ENCODE data around the gene ACADVL.
A peak's percentile ranks its signal among the peaks of the same experiment; 100 is the strongest.

ACADVL gene

DNA sequence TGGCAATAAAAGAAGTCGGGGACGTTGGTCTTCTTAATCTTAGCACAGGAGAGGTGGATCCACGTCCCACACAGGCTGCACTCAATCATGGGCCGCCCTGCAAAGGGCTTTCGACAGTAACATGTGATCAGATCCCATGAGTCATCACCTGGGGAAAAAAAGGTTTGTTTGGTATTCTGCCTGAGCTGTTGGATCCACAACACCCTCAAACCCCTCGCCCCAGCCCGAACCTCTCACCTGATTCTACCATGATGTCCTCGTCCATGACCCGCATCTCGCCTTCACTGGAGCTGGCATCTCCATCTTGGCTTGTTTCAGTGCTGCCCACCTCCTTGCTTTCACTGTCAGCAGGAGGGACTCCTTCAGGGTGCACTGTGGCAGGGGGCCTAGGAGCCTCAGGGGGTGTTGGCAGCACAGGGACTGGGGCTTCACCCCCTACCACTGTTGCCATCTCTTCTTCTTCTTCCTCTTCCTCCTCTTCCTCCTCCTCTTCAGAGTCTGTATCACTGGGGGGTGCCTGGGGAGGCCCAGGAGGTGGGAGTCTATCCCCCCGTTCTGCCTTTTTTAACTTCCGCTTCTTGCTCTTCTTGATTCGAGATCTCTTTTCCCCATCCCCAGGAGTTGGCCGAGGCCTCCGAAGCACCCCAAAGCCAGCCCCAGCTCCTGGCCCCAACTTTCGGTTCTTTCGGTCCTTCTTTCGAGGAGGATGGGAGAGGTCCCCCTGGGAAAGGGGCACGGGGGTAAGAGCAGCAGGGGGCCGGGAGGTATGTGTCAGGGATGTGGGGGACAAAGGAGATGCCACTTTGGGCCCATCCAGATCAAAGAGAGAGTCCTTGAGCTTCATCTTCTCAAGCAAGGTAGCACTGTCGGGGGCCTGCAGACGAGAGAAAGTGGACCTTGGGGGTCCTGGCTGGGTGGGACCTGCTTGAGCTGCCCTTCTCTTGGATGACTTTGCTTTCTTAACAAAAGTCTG, 16.2 kb downstream of the ACADVL start:
- in situ Hi-C loops (cut with HindIII; ENCODE audit: low sequenced_read_pairs) = no loop called here
- no peak overlapping the region for H3K4me3 ChIP-seq (ENCODE audit: low read depth, low read length)
- TF ChIP-seq, protein P1, sequence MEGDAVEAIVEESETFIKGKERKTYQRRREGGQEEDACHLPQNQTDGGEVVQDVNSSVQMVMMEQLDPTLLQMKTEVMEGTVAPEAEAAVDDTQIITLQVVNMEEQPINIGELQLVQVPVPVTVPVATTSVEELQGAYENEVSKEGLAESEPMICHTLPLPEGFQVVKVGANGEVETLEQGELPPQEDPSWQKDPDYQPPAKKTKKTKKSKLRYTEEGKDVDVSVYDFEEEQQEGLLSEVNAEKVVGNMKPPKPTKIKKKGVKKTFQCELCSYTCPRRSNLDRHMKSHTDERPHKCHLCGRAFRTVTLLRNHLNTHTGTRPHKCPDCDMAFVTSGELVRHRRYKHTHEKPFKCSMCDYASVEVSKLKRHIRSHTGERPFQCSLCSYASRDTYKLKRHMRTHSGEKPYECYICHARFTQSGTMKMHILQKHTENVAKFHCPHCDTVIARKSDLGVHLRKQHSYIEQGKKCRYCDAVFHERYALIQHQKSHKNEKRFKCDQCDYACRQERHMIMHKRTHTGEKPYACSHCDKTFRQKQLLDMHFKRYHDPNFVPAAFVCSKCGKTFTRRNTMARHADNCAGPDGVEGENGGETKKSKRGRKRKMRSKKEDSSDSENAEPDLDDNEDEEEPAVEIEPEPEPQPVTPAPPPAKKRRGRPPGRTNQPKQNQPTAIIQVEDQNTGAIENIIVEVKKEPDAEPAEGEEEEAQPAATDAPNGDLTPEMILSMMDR (IDR thresholded peaks at IDR 0.05; ENCODE audit: low read depth, low read length) = no peak
- DNase-seq (ENCODE audit: low read depth, low spot score) = no peak

DNA sequence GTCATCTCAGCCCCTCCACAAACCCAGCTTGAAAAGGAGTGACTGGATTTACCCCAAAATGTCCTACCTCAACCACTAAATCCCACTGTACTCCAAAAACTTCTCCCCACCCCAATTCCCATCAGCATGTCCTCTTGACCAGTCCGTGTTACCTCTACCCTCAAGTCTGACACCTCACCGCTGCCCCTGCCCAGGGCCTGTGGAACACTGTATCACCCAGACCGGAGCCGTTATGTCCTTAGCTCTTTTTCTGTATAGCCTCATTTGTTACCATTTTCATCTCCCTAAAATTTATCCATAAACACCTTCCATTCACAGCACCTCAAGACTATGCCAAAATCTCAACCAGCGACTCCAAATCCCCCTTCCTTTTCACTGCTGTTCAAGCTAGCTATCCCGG, 17.1 kb downstream of the ACADVL start:
- in situ Hi-C loops (cut with HindIII; ENCODE audit: low sequenced_read_pairs) = no loop called here
- no peak for DNase-seq (ENCODE audit: low read depth, low spot score)
- TF ChIP-seq, protein P1 (IDR thresholded peaks at IDR 0.05; ENCODE audit: low read depth, low read length) = no peak
- no peak overlapping the region for H3K4me3 ChIP-seq (ENCODE audit: low read depth, low read length)

DNA sequence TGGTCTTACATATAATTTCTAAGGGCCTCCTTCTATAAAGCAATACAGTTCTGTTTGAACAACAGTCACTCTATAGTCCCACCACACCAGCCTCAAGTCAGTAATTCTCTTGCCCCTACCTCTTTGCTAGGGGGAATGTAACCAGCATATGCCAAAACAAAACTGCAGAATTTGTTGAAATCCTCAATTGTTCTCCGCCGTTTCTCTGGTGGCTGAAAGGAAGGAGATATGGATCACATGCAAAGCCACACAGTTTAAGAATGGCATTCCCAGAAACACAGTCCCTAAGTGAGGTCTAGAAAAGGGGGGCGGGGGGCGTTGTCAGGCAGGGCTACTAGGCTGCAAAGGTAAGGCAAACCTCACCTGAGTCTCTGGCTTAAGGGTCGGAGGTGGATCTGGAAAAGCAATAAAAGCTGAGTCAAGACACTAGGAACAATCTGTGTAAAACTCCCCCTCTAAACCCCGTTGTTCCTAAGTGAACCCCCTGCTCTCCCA, 17.6 kb downstream of the ACADVL start:
- TF ChIP-seq, protein P1 (IDR thresholded peaks at IDR 0.05; ENCODE audit: low read depth, low read length) = no peak
- H3K4me3 ChIP-seq (ENCODE audit: low read depth, low read length) = peak overlapping the region; percentile 98
- in situ Hi-C loops (cut with HindIII; ENCODE audit: low sequenced_read_pairs) = no loop called here

DNA sequence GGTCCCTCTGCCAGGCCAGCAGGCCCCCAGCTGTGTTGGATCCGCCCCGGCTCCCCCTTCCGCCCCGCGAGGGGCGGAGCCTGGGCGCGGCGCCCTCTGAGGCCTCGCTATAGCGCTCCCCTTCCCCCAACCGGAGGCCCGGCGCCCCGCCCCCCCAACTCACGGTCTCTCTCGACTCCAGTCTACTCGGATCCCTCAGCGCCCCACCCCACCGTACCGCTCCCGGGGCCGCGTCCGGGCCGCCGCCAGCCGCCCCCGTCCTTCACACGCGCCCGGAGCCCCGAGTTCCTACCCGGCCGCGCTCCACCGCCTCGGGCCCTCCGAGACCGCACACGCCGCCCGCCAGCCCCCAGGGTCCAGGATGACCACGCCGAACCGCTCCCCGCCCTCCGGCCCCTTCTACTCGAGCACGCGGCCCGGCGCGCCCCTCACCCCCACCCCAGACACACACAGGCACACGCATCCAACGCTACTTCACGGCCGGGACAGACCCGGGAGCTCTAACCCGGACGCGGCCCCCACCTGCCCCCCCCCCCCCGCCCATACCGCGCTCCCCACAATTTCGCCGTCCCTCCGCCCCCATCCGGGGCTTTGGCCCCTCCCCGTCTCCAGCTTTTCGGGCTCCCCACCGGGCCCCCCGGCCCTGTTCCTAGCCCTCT, 18.2 kb downstream of the ACADVL start:
- DNase-seq (ENCODE audit: low read depth, low spot score) = peak; percentile 66
- H3K4me3 ChIP-seq (ENCODE audit: low read depth, low read length) = peak overlapping the region; percentile 98
- in situ Hi-C loops (cut with HindIII; ENCODE audit: low sequenced_read_pairs) = no loop called here
- TF ChIP-seq, protein P1 (IDR thresholded peaks at IDR 0.05; ENCODE audit: low read depth, low read length) = no peak

More for the DNA sequence above, 17.6 kb downstream of the ACADVL start:
- DNase-seq (ENCODE audit: low read depth, low spot score) = no peak

DNA sequence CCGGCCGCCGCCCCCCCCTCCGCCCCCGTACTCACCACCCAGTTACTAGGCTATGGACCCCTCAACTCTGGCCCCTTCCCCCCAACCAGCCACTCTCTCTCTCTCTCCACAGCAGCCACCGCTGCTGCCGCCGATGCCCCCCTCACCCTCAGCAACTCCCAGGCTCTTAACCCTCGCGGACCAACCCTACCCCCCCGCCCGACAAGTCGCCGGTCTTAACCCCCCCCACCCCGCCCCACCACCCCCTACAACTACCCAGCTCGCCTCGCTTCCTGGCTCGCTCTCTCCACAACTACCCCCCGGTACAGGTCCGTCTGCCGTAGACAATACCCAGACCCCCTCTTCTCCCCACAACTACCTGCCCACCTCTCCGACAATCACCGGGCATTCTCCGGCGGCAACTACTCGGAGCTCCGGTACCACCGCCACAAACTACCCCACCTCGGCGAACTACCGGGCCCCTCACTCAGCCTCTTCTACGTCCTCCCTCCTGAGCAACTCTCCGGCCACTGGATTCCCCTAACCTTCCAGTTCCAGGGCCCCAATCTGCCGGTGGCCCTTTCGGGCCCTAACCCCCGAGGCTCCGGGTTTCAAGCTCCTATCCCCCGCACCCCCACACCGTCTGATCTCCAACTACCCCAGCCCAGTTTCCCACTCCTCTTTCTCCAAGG, 18.8 kb downstream of the ACADVL start:
- TF ChIP-seq, protein P1 (IDR thresholded peaks at IDR 0.05; ENCODE audit: low read depth, low read length) = no peak
- no peak for DNase-seq (ENCODE audit: low read depth, low spot score)
- peak overlapping the region; percentile 98 for H3K4me3 ChIP-seq (ENCODE audit: low read depth, low read length)
- in situ Hi-C loops (cut with HindIII; ENCODE audit: low sequenced_read_pairs) = no loop called here

All from astrocyte of the spinal cord (primary cell).